Omental fat pad (tissue), 4 donors: ENCODE measurements around the gene IPMK. TPM values are rescaled to one million over a fixed set of nuclear protein-coding genes. Genes with fewer than 3 reads are reported as not detected.

Experiments
- ATAC-seq: fragments of 150-250 bp; one replicate; pipeline ENCODE4 v1.9.1; 2016; ENCODE audit warnings: mild to moderate bottlenecking, moderate library complexity; ENCODE audit not compliant: low FRiP score
- DNase-seq: peaks from one replicate; pipeline ENCODE4 v3.0.0-alpha.2; 2019; ENCODE audit warnings: low spot score
- total RNA-seq, 4 donors: library from RNA; depleted of rRNA; stranded (reverse); fragments of >200 nt; gene quantifications; one replicate each; pipeline ENCODE4 v1.1.0, GENCODE V29; 2016
- TF ChIP-seq, protein P1 (sequence below), 3 donors: fragments of 450-650 bp; IDR thresholded peaks; one replicate each; pipeline ENCODE4 v1.5.1; 2016 to 2017; ENCODE audit warnings: antibody characterized with exemption in 3 of 3, mild to moderate bottlenecking in 3 of 3, moderate library complexity in 2 of 3

IPMK gene
- total RNA-seq, 4 donors from 2014 or later: 6.3 to 9.5 (median 7.7) TPM

DNA sequence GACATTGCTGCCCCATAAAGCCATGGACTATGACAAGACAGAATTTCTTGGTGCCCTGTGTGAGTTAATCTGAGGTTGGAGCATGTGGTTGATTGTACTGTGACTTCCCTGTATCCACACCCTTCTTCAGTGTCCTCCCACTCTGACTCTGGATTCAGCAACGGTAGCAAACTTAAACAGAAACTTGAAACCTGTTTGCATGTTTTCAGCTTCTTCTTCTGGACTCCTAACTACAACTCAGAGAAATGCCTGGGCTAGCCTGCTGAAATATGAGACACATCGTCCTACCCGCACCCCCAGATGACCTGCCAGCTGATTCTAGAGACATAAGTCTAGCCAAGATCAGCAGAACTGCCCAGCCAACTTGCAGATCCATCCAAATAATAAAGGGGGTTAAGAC lies 78.4 kb downstream of the IPMK start:
- ATAC-seq: no peak
- no peak for DNase-seq
- TF ChIP-seq, protein P1, sequence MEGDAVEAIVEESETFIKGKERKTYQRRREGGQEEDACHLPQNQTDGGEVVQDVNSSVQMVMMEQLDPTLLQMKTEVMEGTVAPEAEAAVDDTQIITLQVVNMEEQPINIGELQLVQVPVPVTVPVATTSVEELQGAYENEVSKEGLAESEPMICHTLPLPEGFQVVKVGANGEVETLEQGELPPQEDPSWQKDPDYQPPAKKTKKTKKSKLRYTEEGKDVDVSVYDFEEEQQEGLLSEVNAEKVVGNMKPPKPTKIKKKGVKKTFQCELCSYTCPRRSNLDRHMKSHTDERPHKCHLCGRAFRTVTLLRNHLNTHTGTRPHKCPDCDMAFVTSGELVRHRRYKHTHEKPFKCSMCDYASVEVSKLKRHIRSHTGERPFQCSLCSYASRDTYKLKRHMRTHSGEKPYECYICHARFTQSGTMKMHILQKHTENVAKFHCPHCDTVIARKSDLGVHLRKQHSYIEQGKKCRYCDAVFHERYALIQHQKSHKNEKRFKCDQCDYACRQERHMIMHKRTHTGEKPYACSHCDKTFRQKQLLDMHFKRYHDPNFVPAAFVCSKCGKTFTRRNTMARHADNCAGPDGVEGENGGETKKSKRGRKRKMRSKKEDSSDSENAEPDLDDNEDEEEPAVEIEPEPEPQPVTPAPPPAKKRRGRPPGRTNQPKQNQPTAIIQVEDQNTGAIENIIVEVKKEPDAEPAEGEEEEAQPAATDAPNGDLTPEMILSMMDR (IDR thresholded peaks at IDR 0.05): no peak

DNA sequence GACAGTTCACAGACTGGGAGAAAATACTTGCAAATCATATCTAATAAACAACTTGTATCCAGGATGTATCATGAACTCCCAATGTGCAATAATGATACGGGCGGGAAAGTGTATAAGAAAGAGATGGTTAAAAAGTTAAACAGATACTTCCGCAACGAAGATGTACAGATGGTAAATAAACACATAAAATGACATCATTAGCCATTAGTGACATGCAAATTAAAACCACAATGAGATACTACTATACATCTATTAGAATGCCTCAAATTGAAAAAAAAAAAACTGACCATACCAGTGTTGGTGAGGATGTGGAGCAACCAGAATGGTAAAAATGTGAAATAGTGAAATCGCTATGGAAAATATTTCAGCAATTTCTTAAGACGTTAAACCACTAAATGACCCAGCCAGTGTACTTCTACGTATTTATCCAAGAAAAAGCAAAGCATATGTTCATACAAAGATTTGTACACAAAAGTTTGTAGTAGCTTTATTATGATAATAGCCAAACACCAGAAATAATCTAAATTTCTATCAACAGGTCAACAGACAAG lies 83.5 kb downstream of the IPMK start:
- TF ChIP-seq, protein P1 (IDR thresholded peaks at IDR 0.05): no peak
- ATAC-seq: no peak
- DNase-seq: no peak

DNA sequence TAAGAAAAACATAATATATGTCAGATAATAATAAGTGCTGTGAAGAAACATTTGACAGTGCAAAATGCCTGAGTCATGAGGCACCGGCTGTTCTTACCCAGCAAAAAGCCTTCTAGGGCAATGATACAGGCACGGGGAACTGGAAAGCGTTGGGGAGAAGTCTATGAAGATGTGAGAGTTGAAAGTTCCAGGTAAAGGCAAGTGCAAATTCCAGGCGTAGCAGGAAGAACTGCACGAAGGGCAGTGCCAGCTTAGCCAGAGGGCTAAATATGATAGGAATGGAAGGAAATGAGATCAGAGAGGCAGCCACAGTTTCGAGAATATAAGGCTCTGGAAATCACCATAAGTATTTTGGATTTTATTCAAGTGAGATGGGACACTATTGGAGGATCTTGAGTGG lies 87.0 kb downstream of the IPMK start:
- TF ChIP-seq, protein P1 (IDR thresholded peaks at IDR 0.05): no peak
- ATAC-seq (no peak), DNase-seq (no peak)

DNA sequence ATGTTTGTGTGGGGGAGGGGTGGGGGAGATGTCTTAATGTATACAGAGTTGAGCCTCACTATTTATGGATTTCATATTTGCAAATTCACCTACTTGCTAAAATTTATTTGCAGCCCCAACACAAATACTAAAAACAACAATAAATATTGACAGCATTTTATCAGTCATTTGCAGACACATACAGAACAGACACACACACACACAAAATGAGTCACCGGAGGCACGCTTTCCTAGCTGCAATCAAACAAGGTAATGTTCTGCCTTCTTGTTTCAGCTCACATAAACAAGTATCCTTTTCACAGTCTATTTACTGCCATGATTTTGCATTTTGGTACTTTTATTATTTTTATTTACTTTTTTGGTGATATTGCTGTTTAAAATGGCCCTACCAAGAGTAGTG lies 88.5 kb downstream of the IPMK start:
- DNase-seq: no peak
- ATAC-seq: no peak
- TF ChIP-seq, protein P1 (IDR thresholded peaks at IDR 0.05): no peak

DNA sequence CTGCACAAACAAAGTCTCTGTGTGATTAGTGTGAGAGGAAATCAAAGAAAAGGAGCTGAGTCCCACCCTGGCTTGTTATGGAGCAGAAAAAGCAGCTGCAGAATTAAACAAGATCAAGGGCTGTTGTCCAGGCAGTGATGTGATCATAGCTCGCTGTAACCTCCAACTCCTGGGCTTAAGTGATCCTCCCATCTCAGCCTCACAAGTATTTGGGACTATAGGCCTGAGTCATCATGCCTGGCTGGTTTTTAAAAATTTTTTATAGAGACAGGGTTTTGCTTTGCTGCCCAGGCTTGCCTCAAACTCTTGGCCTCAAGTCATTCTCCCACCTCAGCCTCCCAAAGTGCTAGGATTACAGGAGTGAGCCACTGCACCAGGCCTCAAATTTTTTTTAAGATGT lies 88.9 kb downstream of the IPMK start:
- no peak for ATAC-seq

DNA sequence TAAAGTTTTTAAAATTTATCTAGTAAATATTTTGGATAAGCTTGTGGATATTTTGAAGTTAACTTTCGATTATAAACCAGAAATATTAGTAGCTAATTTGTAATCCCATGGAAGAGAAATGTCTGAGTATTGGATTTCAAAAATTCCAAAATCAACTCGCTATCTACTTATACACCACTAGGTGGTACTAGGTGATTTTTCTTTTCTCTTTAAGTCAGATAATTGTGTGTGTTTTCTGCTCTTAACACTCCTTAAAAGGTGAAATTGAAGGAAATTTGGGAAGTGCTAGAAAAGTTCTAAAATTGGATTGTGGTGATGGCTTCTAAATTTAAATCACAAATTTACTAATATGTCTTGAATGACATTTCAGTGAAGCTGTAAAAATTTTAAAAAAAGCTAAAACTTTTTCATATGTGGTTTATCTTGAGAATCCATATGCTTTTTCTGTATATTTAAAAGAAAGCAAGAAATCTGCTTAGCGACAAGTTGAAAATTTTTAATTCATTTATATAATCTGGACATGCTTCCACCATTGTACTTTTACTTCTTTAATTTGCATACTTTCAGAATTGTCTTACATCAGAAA lies 90.2 kb downstream of the IPMK start:
- DNase-seq (no peak), ATAC-seq (no peak)
- TF ChIP-seq, protein P1 (IDR thresholded peaks at IDR 0.05): no peak

More for the DNA sequence above, 88.9 kb downstream of the IPMK start:
- DNase-seq: no peak
- TF ChIP-seq, protein P1 (IDR thresholded peaks at IDR 0.05): no peak
